ENCODE results near the gene TCFL5.

Gene TCFL5

GRCh38 chr20:62793757-62794006 lies 67.9 kb downstream of the TCFL5 start:
- peak overlapping the region; percentile 51 for H3K9ac ChIP-seq (ENCODE audit: low read depth, low read length, poor library complexity, severe bottlenecking)

GRCh38 chr20:62792940-62793756 lies 68.5 kb downstream of the TCFL5 start:
- peaks cover 20% of the 10 kb centered on the region for H3K4me1 ChIP-seq (ENCODE audit: insufficient read depth, low read length, poor library complexity, severe bottlenecking)
- H3K4me2 ChIP-seq (ENCODE audit: low read depth, low read length, poor library complexity, severe bottlenecking): peak overlapping the region; percentile 54
- H3K9me3 ChIP-seq (ENCODE audit: insufficient read depth, low read depth, low read length): no peaks in the 10 kb centered on the region
- peaks cover 11% of the 10 kb centered on the region for H4K20me1 ChIP-seq (ENCODE audit: insufficient read depth, low read length, poor library complexity, severe bottlenecking)
- no peaks in the 10 kb centered on the region; the same call in 1 of the 2 replicates for H3K36me3 ChIP-seq (ENCODE audit: insufficient read depth, low read length)
- H3K9ac ChIP-seq (ENCODE audit: low read depth, low read length, poor library complexity, severe bottlenecking): peak overlapping the region; percentile 51
- H3K4me3 ChIP-seq (ENCODE audit: low read length, poor library complexity, severe bottlenecking): peak overlapping the region; percentile 58
- H3F3A ChIP-seq (ENCODE audit: low read depth): peaks cover 3% of the 10 kb centered on the region; the same call in 1 of the 2 replicates
- no peaks in the 10 kb centered on the region for H3K27me3 ChIP-seq (ENCODE audit: insufficient read depth, low read length, poor library complexity, severe bottlenecking)
- no peaks in the 10 kb centered on the region for H3K9me2 ChIP-seq (replicated peaks; ENCODE audit: low read depth, low read length)
- H2AFZ ChIP-seq (ENCODE audit: low read length): no peak overlapping the region
- peaks cover 14% of the 10 kb centered on the region for H3K79me2 ChIP-seq (ENCODE audit: insufficient read depth, low read length)
- TF ChIP-seq EZH2phosphoT487 (IDR thresholded peaks at IDR 0.05; ENCODE audit: borderline replicate concordance) (no peak), CTCF (conservative IDR thresholded peaks at IDR 0.05; ENCODE audit: low read length) (no peak)

More at GRCh38 chr20:62793757-62794006, 67.9 kb downstream of the TCFL5 start:
- Histone ChIP-seq H3K27me3 (ENCODE audit: insufficient read depth, low read length, poor library complexity, severe bottlenecking) (no peaks in the 10 kb centered on the region), H2AFZ (ENCODE audit: low read length) (no peak overlapping the region), H3K4me2 (ENCODE audit: low read depth, low read length, poor library complexity, severe bottlenecking) (peak overlapping the region; percentile 54), H3K4me3 (ENCODE audit: low read length, poor library complexity, severe bottlenecking) (peak overlapping the region; percentile 58), H3K9me3 (ENCODE audit: insufficient read depth, low read depth, low read length) (no peaks in the 10 kb centered on the region), H3F3A (ENCODE audit: low read depth) (peaks cover 3% of the 10 kb centered on the region; the same call in 1 of the 2 replicates), H3K36me3 (ENCODE audit: insufficient read depth, low read length) (peaks cover 5% of the 10 kb centered on the region; the same call in 1 of the 2 replicates), H3K9me2 (replicated peaks; ENCODE audit: low read depth, low read length) (no peaks in the 10 kb centered on the region), H4K20me1 (ENCODE audit: insufficient read depth, low read length, poor library complexity, severe bottlenecking) (peaks cover 11% of the 10 kb centered on the region), H3K79me2 (ENCODE audit: insufficient read depth, low read length) (peaks cover 19% of the 10 kb centered on the region), H3K4me1 (ENCODE audit: insufficient read depth, low read length, poor library complexity, severe bottlenecking) (peaks cover 24% of the 10 kb centered on the region)
- TF ChIP-seq CTCF (conservative IDR thresholded peaks at IDR 0.05; ENCODE audit: low read length): no peak
- TF ChIP-seq EZH2phosphoT487 (IDR thresholded peaks at IDR 0.05; ENCODE audit: borderline replicate concordance): no peak

DNA sequence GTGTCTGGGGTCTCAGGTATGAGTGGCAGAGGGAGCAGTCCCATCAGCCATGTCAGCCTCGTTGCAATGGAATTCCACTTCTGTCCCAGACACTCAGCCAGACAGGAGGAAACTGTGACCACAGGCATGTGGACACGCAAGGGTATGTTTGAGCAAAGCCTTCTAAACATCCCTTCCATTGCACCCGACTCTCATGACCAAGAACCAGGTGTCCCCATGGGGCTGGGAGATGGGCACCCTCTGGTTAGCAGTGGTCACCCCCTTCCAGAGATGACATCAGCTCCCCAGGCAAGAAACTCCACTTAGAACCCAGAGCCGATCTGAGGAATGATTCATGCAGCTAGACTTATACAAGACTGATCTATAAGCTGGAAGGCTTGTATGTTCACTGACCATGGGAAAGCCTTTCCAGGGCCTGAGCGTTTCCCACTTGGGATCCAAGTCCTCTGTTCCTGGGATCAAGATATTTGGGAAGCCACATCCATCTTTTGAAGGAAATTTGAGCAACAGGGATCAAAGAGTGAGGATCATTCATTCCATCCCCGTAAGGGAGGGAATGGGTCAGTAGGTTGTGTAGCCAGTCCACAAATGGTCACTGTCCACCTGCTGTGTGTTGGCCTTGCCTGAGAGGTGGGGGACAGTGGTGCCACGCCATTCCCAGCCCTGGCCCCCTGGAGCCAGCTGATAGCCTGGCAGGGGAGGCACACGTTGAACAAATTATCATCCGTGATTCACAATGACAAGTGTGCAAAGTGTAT lies 69.3 kb downstream of the TCFL5 start:
- H3K9me2 ChIP-seq (replicated peaks; ENCODE audit: low read depth, low read length): no peaks in the 10 kb centered on the region
- no peak overlapping the region for H3K4me2 ChIP-seq (ENCODE audit: low read depth, low read length, poor library complexity, severe bottlenecking)
- H3K79me2 ChIP-seq (ENCODE audit: insufficient read depth, low read length): peaks cover 6% of the 10 kb centered on the region
- no peak overlapping the region for H3K4me3 ChIP-seq (ENCODE audit: low read length, poor library complexity, severe bottlenecking)
- no peak for TF ChIP-seq CTCF (conservative IDR thresholded peaks at IDR 0.05; ENCODE audit: low read length)
- TF ChIP-seq EZH2phosphoT487 (IDR thresholded peaks at IDR 0.05; ENCODE audit: borderline replicate concordance): no peak
- H4K20me1 ChIP-seq (ENCODE audit: insufficient read depth, low read length, poor library complexity, severe bottlenecking): peaks cover 5% of the 10 kb centered on the region
- H3K9me3 ChIP-seq (ENCODE audit: insufficient read depth, low read depth, low read length): no peaks in the 10 kb centered on the region
- no peak overlapping the region for H2AFZ ChIP-seq (ENCODE audit: low read length)
- H3K9ac ChIP-seq (ENCODE audit: low read depth, low read length, poor library complexity, severe bottlenecking): no peak overlapping the region
- no peaks in the 10 kb centered on the region for H3K27me3 ChIP-seq (ENCODE audit: insufficient read depth, low read length, poor library complexity, severe bottlenecking)
- H3K36me3 ChIP-seq (ENCODE audit: insufficient read depth, low read length): no peaks in the 10 kb centered on the region
- H3F3A ChIP-seq (ENCODE audit: low read depth): peaks cover 3% of the 10 kb centered on the region; the same call in 1 of the 2 replicates
- H3K4me1 ChIP-seq (ENCODE audit: insufficient read depth, low read length, poor library complexity, severe bottlenecking): peaks cover 19% of the 10 kb centered on the region
